C4-2B (cell line): ENCODE measurements around the gene DBNDD2.

Source experiments
- ZFX ChIP-seq: fragments of 450-650 bp; IDR thresholded peaks from 2 replicates; pipeline ENCODE4 v1.6.1; 2017
- TF ChIP-seq, protein P1 (sequence below): fragments of 450-650 bp; conservative IDR thresholded peaks from 2 replicates; pipeline ENCODE4 v1.5.1; 2017; ENCODE audit warnings: mild to moderate bottlenecking

DNA sequence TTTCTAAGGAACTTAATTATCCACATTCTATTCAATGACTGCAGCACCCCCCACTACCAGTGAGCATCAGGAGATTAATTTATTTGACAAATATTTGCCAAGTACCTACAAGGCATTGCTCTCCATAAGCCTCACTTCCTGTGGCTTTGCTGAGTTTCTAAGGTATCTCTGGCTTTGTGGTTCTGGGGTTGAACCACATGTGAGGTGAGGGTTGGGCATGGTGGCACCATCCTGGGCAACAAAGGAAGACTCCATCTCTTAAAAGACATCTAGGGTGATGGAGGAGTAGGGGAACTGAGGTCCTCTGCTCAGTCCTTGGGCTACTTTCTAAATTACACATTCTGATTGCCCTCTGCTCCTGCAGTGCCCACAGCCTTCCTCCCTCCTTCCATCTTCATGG is 36.0 kb downstream of the DBNDD2 start:
- TF ChIP-seq, protein P1, sequence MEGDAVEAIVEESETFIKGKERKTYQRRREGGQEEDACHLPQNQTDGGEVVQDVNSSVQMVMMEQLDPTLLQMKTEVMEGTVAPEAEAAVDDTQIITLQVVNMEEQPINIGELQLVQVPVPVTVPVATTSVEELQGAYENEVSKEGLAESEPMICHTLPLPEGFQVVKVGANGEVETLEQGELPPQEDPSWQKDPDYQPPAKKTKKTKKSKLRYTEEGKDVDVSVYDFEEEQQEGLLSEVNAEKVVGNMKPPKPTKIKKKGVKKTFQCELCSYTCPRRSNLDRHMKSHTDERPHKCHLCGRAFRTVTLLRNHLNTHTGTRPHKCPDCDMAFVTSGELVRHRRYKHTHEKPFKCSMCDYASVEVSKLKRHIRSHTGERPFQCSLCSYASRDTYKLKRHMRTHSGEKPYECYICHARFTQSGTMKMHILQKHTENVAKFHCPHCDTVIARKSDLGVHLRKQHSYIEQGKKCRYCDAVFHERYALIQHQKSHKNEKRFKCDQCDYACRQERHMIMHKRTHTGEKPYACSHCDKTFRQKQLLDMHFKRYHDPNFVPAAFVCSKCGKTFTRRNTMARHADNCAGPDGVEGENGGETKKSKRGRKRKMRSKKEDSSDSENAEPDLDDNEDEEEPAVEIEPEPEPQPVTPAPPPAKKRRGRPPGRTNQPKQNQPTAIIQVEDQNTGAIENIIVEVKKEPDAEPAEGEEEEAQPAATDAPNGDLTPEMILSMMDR, result no peak
- no peak for TF ChIP-seq ZFX
